ENCODE data around the gene TMEM132C.

DNA sequence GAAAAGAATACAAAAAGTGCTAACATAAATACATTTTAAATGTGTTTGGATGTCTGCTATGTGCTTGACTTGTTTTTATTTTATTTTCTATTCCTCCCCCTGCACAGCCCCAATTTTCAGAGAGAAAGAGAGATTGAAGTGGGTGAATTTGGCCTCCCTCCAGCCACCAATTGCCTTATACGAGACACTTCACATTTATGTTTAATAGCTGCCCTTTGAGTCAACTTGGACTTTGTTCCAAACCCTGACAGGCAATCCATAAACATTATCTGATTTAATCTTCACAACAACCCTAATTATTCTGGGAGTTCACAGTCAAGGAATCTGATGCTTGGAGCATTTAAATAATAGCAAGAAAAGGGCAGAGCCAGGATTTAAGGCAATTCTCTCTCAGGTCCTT is 395.1 kb downstream of the TMEM132C start:
- TF ChIP-seq, protein P1, sequence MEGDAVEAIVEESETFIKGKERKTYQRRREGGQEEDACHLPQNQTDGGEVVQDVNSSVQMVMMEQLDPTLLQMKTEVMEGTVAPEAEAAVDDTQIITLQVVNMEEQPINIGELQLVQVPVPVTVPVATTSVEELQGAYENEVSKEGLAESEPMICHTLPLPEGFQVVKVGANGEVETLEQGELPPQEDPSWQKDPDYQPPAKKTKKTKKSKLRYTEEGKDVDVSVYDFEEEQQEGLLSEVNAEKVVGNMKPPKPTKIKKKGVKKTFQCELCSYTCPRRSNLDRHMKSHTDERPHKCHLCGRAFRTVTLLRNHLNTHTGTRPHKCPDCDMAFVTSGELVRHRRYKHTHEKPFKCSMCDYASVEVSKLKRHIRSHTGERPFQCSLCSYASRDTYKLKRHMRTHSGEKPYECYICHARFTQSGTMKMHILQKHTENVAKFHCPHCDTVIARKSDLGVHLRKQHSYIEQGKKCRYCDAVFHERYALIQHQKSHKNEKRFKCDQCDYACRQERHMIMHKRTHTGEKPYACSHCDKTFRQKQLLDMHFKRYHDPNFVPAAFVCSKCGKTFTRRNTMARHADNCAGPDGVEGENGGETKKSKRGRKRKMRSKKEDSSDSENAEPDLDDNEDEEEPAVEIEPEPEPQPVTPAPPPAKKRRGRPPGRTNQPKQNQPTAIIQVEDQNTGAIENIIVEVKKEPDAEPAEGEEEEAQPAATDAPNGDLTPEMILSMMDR (tag by site-specific recombination; IDR thresholded peaks at IDR 0.05): no peak
- TF ChIP-seq, protein P2, sequence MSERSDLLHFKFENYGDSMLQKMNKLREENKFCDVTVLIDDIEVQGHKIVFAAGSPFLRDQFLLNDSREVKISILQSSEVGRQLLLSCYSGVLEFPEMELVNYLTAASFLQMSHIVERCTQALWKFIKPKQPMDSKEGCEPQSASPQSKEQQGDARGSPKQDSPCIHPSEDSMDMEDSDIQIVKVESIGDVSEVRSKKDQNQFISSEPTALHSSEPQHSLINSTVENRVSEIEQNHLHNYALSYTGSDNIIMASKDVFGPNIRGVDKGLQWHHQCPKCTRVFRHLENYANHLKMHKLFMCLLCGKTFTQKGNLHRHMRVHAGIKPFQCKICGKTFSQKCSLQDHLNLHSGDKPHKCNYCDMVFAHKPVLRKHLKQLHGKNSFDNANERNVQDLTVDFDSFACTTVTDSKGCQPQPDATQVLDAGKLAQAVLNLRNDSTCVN (tag by site-specific recombination; optimal IDR thresholded peaks at IDR 0.05): no peak
- TF ChIP-seq, protein P3, sequence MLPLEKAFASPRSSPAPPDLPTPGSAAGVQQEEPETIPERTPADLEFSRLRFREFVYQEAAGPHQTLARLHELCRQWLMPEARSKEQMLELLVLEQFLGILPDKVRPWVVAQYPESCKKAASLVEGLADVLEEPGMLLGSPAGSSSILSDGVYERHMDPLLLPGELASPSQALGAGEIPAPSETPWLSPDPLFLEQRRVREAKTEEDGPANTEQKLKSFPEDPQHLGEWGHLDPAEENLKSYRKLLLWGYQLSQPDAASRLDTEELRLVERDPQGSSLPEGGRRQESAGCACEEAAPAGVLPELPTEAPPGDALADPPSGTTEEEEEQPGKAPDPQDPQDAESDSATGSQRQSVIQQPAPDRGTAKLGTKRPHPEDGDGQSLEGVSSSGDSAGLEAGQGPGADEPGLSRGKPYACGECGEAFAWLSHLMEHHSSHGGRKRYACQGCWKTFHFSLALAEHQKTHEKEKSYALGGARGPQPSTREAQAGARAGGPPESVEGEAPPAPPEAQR (tag by site-specific recombination; IDR thresholded peaks at IDR 0.05): no peak
- TF ChIP-seq, protein P4, sequence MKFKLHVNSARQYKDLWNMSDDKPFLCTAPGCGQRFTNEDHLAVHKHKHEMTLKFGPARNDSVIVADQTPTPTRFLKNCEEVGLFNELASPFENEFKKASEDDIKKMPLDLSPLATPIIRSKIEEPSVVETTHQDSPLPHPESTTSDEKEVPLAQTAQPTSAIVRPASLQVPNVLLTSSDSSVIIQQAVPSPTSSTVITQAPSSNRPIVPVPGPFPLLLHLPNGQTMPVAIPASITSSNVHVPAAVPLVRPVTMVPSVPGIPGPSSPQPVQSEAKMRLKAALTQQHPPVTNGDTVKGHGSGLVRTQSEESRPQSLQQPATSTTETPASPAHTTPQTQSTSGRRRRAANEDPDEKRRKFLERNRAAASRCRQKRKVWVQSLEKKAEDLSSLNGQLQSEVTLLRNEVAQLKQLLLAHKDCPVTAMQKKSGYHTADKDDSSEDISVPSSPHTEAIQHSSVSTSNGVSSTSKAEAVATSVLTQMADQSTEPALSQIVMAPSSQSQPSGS (tag by site-specific recombination; IDR thresholded peaks at IDR 0.05; ENCODE audit: low read depth): no peak
- TF ChIP-seq, protein P5, sequence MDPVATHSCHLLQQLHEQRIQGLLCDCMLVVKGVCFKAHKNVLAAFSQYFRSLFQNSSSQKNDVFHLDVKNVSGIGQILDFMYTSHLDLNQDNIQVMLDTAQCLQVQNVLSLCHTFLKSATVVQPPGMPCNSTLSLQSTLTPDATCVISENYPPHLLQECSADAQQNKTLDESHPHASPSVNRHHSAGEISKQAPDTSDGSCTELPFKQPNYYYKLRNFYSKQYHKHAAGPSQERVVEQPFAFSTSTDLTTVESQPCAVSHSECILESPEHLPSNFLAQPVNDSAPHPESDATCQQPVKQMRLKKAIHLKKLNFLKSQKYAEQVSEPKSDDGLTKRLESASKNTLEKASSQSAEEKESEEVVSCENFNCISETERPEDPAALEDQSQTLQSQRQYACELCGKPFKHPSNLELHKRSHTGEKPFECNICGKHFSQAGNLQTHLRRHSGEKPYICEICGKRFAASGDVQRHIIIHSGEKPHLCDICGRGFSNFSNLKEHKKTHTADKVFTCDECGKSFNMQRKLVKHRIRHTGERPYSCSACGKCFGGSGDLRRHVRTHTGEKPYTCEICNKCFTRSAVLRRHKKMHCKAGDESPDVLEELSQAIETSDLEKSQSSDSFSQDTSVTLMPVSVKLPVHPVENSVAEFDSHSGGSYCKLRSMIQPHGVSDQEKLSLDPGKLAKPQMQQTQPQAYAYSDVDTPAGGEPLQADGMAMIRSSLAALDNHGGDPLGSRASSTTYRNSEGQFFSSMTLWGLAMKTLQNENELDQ (tag by site-specific recombination; IDR thresholded peaks at IDR 0.05; ENCODE audit: low read depth): no peak
- TF ChIP-seq YY1 (tag by site-specific recombination; IDR thresholded peaks at IDR 0.05) (no peak), ZNF629 (tag by site-specific recombination; IDR thresholded peaks at IDR 0.05) (no peak), ZNF548 (tag by site-specific recombination; IDR thresholded peaks at IDR 0.05) (no peak), MZF1 (tag by site-specific recombination; IDR thresholded peaks at IDR 0.05; ENCODE audit: borderline replicate concordance) (no peak), ZSCAN30 (tag by site-specific recombination; IDR thresholded peaks at IDR 0.05) (no peak), GLI2 (tag by site-specific recombination; IDR thresholded peaks at IDR 0.05; ENCODE audit: borderline replicate concordance, low read depth) (no peak)
- TF ChIP-seq, protein P6, sequence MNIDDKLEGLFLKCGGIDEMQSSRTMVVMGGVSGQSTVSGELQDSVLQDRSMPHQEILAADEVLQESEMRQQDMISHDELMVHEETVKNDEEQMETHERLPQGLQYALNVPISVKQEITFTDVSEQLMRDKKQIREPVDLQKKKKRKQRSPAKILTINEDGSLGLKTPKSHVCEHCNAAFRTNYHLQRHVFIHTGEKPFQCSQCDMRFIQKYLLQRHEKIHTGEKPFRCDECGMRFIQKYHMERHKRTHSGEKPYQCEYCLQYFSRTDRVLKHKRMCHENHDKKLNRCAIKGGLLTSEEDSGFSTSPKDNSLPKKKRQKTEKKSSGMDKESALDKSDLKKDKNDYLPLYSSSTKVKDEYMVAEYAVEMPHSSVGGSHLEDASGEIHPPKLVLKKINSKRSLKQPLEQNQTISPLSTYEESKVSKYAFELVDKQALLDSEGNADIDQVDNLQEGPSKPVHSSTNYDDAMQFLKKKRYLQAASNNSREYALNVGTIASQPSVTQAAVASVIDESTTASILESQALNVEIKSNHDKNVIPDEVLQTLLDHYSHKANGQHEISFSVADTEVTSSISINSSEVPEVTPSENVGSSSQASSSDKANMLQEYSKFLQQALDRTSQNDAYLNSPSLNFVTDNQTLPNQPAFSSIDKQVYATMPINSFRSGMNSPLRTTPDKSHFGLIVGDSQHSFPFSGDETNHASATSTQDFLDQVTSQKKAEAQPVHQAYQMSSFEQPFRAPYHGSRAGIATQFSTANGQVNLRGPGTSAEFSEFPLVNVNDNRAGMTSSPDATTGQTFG (tag by site-specific recombination; IDR thresholded peaks at IDR 0.05; ENCODE audit: borderline replicate concordance): no peak
- TF ChIP-seq, protein P7, sequence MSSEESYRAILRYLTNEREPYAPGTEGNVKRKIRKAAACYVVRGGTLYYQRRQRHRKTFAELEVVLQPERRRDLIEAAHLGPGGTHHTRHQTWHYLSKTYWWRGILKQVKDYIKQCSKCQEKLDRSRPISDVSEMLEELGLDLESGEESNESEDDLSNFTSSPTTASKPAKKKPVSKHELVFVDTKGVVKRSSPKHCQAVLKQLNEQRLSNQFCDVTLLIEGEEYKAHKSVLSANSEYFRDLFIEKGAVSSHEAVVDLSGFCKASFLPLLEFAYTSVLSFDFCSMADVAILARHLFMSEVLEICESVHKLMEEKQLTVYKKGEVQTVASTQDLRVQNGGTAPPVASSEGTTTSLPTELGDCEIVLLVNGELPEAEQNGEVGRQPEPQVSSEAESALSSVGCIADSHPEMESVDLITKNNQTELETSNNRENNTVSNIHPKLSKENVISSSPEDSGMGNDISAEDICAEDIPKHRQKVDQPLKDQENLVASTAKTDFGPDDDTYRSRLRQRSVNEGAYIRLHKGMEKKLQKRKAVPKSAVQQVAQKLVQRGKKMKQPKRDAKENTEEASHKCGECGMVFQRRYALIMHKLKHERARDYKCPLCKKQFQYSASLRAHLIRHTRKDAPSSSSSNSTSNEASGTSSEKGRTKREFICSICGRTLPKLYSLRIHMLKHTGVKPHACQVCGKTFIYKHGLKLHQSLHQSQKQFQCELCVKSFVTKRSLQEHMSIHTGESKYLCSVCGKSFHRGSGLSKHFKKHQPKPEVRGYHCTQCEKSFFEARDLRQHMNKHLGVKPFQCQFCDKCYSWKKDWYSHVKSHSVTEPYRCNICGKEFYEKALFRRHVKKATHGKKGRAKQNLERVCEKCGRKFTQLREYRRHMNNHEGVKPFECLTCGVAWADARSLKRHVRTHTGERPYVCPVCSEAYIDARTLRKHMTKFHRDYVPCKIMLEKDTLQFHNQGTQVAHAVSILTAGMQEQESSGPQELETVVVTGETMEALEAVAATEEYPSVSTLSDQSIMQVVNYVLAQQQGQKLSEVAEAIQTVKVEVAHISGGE (tag by site-specific recombination; conservative IDR thresholded peaks at IDR 0.05; ENCODE audit: low read depth): no peak
- TF ChIP-seq, protein P8, sequence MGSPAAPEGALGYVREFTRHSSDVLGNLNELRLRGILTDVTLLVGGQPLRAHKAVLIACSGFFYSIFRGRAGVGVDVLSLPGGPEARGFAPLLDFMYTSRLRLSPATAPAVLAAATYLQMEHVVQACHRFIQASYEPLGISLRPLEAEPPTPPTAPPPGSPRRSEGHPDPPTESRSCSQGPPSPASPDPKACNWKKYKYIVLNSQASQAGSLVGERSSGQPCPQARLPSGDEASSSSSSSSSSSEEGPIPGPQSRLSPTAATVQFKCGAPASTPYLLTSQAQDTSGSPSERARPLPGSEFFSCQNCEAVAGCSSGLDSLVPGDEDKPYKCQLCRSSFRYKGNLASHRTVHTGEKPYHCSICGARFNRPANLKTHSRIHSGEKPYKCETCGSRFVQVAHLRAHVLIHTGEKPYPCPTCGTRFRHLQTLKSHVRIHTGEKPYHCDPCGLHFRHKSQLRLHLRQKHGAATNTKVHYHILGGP (tag by site-specific recombination; IDR thresholded peaks at IDR 0.05): no peak

Data from HEK293 (cell line).